ENCODE data around the gene CSF3. TPM values are rescaled to one million over a fixed set of nuclear protein-coding genes. Genes with fewer than 3 reads are reported as not detected.

The CSF3 gene
- total and polyA plus RNA-seq, 2 of the 13 experiments (the other 11 are each of a cell fraction or from before 2014, with no cell fraction given) = 0.09 TPM; not detected in 1

- in situ Hi-C loops (cut with HindIII; ENCODE audit: extremely low pct_ligation_motif_present, low pct_unique_long_range_greater_than_20kb) = loop anchor here (5.0 kb wide), 1 partner anchor 49 kb away; no protein-coding TSS in a partner anchor
- Histone ChIP-seq H3K9ac (ENCODE audit: insufficient read depth, low read depth, low read length) (no peak overlapping the region), H3K79me2 (ENCODE audit: insufficient read depth, low read length) (no peaks in the 10 kb centered on the region), H3K4me2 (ENCODE audit: low read depth, low read length) (no peak overlapping the region), H3K4me1 (ENCODE audit: insufficient read depth, low read length) (no peaks in the 10 kb centered on the region), H3K36me3 (replicated peaks in 1 of 2; ENCODE audit: control insufficient read depth in 1 of 2, insufficient read depth in 2 of 2, low read length in 2 of 2) (no peaks in the 10 kb centered on the region), H3K4me3 (replicated peaks in 1 of 3; ENCODE audit: insufficient read depth in 1 of 3, low read depth in 2 of 3, low read length in 3 of 3) (no peak overlapping the region), H2AFZ (ENCODE audit: low read length) (no peak overlapping the region), H3K27ac (ENCODE audit: extremely low read length, insufficient read depth, low read length) (no peak overlapping the region), H3K27me3 (ENCODE audit: control insufficient read depth in 1 of 2, insufficient read depth in 2 of 2, low read length in 2 of 2) (peaks cover 6 to 63% of the 10 kb centered on the region in 2 experiments; a peak in 3 of 5 replicates), H3K9me3 (ENCODE audit: low read length) (no peaks in the 10 kb centered on the region), H4K20me1 (ENCODE audit: insufficient read depth, low read length) (no peaks in the 10 kb centered on the region)
- ChIA-PET POLR2A (interaction anchor here (1.0 kb wide), 1 partner anchor 9 kb away, joined by 3 read pairs; the partner anchor contains the start of gene PSMD3), CTCF (ENCODE audit: low intra/inter-chr PET ratio, low total read pairs) (no interaction called here)
- TF ChIP-seq SALL2 (CRISPR knock-in tag; IDR thresholded peaks at IDR 0.05) = no peak
- FAIRE-seq = no peak
- WGBS (ENCODE audit: low lambda C conversion rate) = 52% methylated on average over 4 of the region's 4 CpGs
- ATAC-seq = no peak
- no peak for DNase-seq (ENCODE audit: low spot score)
- intact Hi-C loops (cut with micrococcal nuclease; ENCODE audit: unreplicated experiment) = no loop called here
- no TSS peak for BruUV-seq (replicated peaks)
Observed at GRCh38 chr17:39971076-39971603, 44.1 kb upstream of the CSF3 start.

DNA sequence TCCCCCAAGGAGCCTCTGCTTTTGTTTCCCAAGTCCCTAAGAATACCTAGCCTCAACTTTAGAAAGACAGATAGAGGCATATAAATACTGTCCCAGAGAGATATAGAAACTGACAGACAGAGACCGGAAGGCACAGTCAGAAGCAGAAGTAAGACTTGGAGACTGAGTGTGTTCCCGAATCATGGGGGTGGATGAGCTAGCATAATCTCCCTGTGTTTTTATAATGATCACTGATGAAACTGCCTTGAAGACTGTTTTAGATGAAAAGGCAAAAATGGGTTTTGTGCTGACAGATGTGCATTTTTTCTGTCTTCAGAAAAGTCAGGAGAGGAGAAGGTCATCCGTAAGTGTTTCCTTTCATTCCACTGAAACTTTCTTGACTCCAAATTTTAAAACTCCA lies 43.0 kb upstream of the CSF3 start:
- Histone ChIP-seq H4K20me1 (ENCODE audit: insufficient read depth, low read length) (no peaks in the 10 kb centered on the region), H3K4me1 (ENCODE audit: insufficient read depth, low read length) (no peaks in the 10 kb centered on the region), H3K4me3 (replicated peaks in 1 of 3; ENCODE audit: insufficient read depth in 1 of 3, low read depth in 2 of 3, low read length in 3 of 3) (no peak overlapping the region), H3K9me3 (ENCODE audit: low read length) (no peaks in the 10 kb centered on the region), H3K36me3 (replicated peaks in 1 of 2; ENCODE audit: control insufficient read depth in 1 of 2, insufficient read depth in 2 of 2, low read length in 2 of 2) (no peaks in the 10 kb centered on the region), H3K27me3 (ENCODE audit: control insufficient read depth in 1 of 2, insufficient read depth in 2 of 2, low read length in 2 of 2) (peaks cover 9 to 58% of the 10 kb centered on the region in 2 experiments), H3K79me2 (ENCODE audit: insufficient read depth, low read length) (no peaks in the 10 kb centered on the region), H3K9ac (ENCODE audit: insufficient read depth, low read depth, low read length) (no peak overlapping the region), H3K27ac (ENCODE audit: extremely low read length, insufficient read depth, low read length) (no peak overlapping the region), H2AFZ (ENCODE audit: low read length) (no peak overlapping the region), H3K4me2 (ENCODE audit: low read depth, low read length) (no peak overlapping the region)
- ChIA-PET CTCF (ENCODE audit: low intra/inter-chr PET ratio, low total read pairs) (no interaction called here), POLR2A (no interaction called here)
- no peak for FAIRE-seq
- TF ChIP-seq MAFF (IDR thresholded peaks at IDR 0.05; ENCODE audit: low read depth, low read length) (peak; percentile 56; the same call in 1 of the 2 replicates), HOXA9 (CRISPR knock-in tag; IDR thresholded peaks at IDR 0.05; ENCODE audit: borderline replicate concordance) (no peak), CBX1 (IDR thresholded peaks at IDR 0.05; ENCODE audit: low read depth) (no peak), SP4 (CRISPR knock-in tag; IDR thresholded peaks at IDR 0.05) (no peak), SOX5 (CRISPR knock-in tag; IDR thresholded peaks at IDR 0.05; ENCODE audit: borderline replicate concordance) (no peak), BRCA1 (CRISPR knock-in tag; IDR thresholded peaks at IDR 0.05) (no peak), MAFK (conservative IDR thresholded peaks at IDR 0.05 in 1 of 2, IDR thresholded peaks at IDR 0.05 in 1 of 2; ENCODE audit: low read length in 2 of 2) (peak in 1 of 2 experiments; percentile 73; a peak in 2 of 4 replicates)
- TF ChIP-seq, protein P1, sequence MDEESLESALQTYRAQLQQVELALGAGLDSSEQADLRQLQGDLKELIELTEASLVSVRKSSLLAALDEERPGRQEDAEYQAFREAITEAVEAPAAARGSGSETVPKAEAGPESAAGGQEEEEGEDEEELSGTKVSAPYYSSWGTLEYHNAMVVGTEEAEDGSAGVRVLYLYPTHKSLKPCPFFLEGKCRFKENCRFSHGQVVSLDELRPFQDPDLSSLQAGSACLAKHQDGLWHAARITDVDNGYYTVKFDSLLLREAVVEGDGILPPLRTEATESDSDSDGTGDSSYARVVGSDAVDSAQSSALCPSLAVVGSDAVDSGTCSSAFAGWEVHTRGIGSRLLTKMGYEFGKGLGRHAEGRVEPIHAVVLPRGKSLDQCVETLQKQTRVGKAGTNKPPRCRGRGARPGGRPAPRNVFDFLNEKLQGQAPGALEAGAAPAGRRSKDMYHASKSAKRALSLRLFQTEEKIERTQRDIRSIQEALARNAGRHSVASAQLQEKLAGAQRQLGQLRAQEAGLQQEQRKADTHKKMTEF (CRISPR knock-in tag; IDR thresholded peaks at IDR 0.05) = no peak
- WGBS (ENCODE audit: low lambda C conversion rate) = 52% methylated on average over 3 of the region's 3 CpGs
- in situ Hi-C loops (cut with HindIII; ENCODE audit: extremely low pct_ligation_motif_present, low pct_unique_long_range_greater_than_20kb) (loop anchor here (5.0 kb wide), 1 partner anchor 50 kb away; no protein-coding TSS in a partner anchor), intact Hi-C loops (cut with micrococcal nuclease; ENCODE audit: unreplicated experiment) (no loop called here)
- BruUV-seq (replicated peaks) = no TSS peak
- DNase-seq (ENCODE audit: low spot score) = no peak
- no peak for ATAC-seq

Measured in HepG2 (cell line).